GM21360 (cell line): ENCODE measurements around the gene GAK.

ENCODE experiments used
- ATAC-seq: cut with Tn5 transposase; IDR thresholded peaks from one replicate; pipeline ENCODE4 v1.9.1; 2021; ENCODE audit warnings: mild to moderate bottlenecking, moderate library complexity; ENCODE audit not compliant: unreplicated experiment

GAK gene

GRCh38 chr4:833156-833555 is 99.0 kb downstream of the GAK start:
- no peak for ATAC-seq

- ATAC-seq = no peak
Measured at GRCh38 chr4:832536-832935, 99.6 kb downstream of the GAK start.

- ATAC-seq = no peak
Measured at GRCh38 chr4:832108-832507, 100.0 kb downstream of the GAK start.

GRCh38 chr4:831483-831805 is 100.7 kb downstream of the GAK start:
- ATAC-seq = no peak

- ATAC-seq = no peak
Measured at GRCh38 chr4:830601-831482, 101.3 kb downstream of the GAK start.

GRCh38 chr4:829761-830600 is 102.1 kb downstream of the GAK start:
- ATAC-seq = no peak

GRCh38 chr4:829291-829690 is 102.8 kb downstream of the GAK start:
- no peak for ATAC-seq

GRCh38 chr4:828641-829271 is 103.4 kb downstream of the GAK start:
- no peak for ATAC-seq

GRCh38 chr4:827209-828081 is 104.7 kb downstream of the GAK start:
- ATAC-seq = no peak

- no peak for ATAC-seq
Measured at GRCh38 chr4:826508-827208, 105.5 kb downstream of the GAK start.

- no peak for ATAC-seq
Measured at GRCh38 chr4:825971-826330, 106.2 kb downstream of the GAK start, which contains the start of gene CPLX1. TSS of gene CPLX1 (minus strand) at chr4:826129. CDS start at chr4:824522, 1,607 bp downstream.

- ATAC-seq = no peak
Measured at GRCh38 chr4:825063-825970, 106.8 kb downstream of the GAK start.

- no peak for ATAC-seq
Measured at GRCh38 chr4:824461-825062, 107.6 kb downstream of the GAK start.

GRCh38 chr4:823761-824460 is 108.2 kb downstream of the GAK start:
- no peak for ATAC-seq

- no peak for ATAC-seq
Measured at GRCh38 chr4:823176-823760, 108.8 kb downstream of the GAK start.

- ATAC-seq = no peak
Measured at GRCh38 chr4:822361-823175, 109.5 kb downstream of the GAK start.

- ATAC-seq = no peak
Measured at GRCh38 chr4:821631-822030, 110.5 kb downstream of the GAK start.
